ENCODE results near the gene NOL4L.
A peak's percentile ranks its signal among the peaks of the same experiment; 100 is the strongest.
"Not testable (repeated sequence)": the region's sequence is repeated elsewhere in the genome, so short reads cannot be mapped to it uniquely, and the experiment has no call there.

NOL4L gene

GRCh38 chr20:32501709-32502108, 83.4 kb downstream of the NOL4L start:
- Mint-ChIP-seq H3K36me3 (peaks cover 16% of the 10 kb centered on the region), H3K4me1 (no peaks in the 10 kb centered on the region), H3K9me3 (no peaks in the 10 kb centered on the region), H3K27ac (no peak overlapping the region), H3K4me3 (no peak overlapping the region), H3K27me3 (no peaks in the 10 kb centered on the region)
- no peak for ATAC-seq

DNA sequence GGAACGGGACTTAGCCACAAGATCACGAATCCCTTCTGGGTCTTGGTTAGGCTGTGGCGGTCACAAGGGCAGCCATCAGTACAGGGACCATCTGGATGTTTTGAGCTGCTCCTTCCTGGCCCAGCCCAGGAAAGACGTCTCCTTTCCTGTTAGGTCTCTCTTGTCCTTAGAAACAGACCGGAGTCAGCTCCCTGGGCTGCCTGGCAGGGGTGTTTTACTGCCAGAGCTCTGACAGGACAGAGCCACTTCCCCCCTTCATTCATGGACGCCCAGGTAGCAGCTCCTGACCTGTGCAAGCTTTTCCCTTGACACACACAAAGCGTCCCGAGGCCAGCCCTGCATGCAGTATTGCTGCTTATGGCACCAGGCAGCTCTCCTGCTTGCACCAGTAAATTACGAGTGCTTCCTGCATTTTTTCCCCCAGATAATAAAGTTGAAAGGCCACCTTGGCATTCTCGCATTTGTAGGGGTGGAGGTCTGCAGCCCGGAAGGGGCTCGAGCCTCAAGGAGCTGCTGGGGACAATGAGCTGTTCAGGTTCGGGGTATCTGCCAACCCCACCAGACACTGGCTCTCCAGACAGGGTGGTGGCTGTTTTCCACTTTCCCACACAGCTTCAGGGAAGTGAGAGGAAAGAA, 87.4 kb downstream of the NOL4L start:
- H3K27me3 Mint-ChIP-seq, result no peaks in the 10 kb centered on the region
- no peaks in the 10 kb centered on the region for H3K9me3 Mint-ChIP-seq
- no peak overlapping the region for H3K27ac Mint-ChIP-seq
- peaks cover 26% of the 10 kb centered on the region for H3K36me3 Mint-ChIP-seq
- H3K4me1 Mint-ChIP-seq, result peaks cover 6% of the 10 kb centered on the region
- no peak overlapping the region for H3K4me3 Mint-ChIP-seq
- ATAC-seq, result no peak

DNA sequence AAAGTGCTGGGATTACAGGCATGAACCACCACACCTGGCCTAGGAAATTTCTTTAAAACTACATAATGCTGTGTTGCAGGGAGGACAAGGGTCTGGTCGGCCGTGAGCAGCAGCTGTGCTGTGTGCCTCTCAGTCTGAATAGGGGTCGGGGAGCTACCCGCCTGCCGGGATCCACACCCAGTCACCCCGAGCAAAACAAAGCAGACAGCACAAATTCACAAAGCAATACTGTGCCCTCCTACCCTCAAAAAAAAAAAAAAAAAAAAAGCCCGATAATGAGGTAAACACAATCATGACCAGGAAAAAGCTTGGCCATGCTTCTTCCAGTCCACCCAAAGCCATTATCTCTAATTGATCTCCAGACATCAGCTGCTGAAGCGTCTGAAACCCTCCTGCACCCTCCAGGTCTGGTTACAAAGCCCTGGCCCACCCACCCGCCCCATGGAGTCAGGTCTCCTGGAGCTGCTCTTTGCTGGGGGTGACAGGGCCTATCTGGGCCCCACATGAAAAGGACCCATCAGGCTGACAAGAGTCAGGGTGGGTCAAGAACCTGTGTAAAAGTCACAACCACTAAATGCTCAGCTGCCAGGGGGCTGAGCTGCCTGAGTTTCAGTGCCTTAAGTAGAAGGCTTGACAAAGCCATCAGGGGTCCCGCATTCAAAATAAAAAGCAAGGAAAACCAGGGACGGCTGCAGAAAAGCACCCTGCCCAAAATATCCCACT, 88.2 kb downstream of the NOL4L start:
- peaks cover 26% of the 10 kb centered on the region for H3K36me3 Mint-ChIP-seq
- no peak overlapping the region for H3K27ac Mint-ChIP-seq
- no peak overlapping the region for H3K4me3 Mint-ChIP-seq
- peaks cover 6% of the 10 kb centered on the region for H3K4me1 Mint-ChIP-seq
- H3K9me3 Mint-ChIP-seq, result no peaks in the 10 kb centered on the region
- no peak for ATAC-seq
- no peaks in the 10 kb centered on the region for H3K27me3 Mint-ChIP-seq

DNA sequence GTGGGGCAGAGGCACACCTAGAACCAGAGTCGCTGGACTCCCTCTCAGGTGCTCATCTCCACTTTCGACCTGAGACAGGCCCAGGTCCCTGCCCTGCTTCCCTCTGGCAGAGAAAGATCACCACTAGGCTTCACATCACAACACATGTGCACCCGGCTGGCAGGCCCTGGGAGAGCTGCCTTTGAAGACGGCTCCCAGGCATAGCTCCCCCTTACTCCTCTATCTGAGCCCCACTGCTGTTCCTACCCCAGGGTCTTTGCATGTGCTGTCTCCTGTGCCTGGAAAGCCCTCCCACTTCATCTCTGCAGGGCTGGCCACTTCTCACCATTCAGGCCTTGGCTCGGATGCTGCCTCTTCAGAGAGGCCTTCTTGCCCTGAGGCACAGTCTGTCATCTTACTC, 89.2 kb downstream of the NOL4L start:
- Mint-ChIP-seq H3K4me3 (no peak overlapping the region), H3K27me3 (no peaks in the 10 kb centered on the region), H3K9me3 (no peaks in the 10 kb centered on the region), H3K4me1 (peaks cover 6% of the 10 kb centered on the region), H3K27ac (no peak overlapping the region), H3K36me3 (peaks cover 16% of the 10 kb centered on the region)
- no peak for ATAC-seq

GRCh38 chr20:32495217-32495565, 89.9 kb downstream of the NOL4L start:
- peaks cover 16% of the 10 kb centered on the region for H3K36me3 Mint-ChIP-seq
- H3K9me3 Mint-ChIP-seq, result no peaks in the 10 kb centered on the region
- ATAC-seq, result no peak
- H3K4me1 Mint-ChIP-seq, result peaks cover 6% of the 10 kb centered on the region
- no peak overlapping the region for H3K27ac Mint-ChIP-seq
- H3K4me3 Mint-ChIP-seq, result no peak overlapping the region
- no peaks in the 10 kb centered on the region for H3K27me3 Mint-ChIP-seq

DNA sequence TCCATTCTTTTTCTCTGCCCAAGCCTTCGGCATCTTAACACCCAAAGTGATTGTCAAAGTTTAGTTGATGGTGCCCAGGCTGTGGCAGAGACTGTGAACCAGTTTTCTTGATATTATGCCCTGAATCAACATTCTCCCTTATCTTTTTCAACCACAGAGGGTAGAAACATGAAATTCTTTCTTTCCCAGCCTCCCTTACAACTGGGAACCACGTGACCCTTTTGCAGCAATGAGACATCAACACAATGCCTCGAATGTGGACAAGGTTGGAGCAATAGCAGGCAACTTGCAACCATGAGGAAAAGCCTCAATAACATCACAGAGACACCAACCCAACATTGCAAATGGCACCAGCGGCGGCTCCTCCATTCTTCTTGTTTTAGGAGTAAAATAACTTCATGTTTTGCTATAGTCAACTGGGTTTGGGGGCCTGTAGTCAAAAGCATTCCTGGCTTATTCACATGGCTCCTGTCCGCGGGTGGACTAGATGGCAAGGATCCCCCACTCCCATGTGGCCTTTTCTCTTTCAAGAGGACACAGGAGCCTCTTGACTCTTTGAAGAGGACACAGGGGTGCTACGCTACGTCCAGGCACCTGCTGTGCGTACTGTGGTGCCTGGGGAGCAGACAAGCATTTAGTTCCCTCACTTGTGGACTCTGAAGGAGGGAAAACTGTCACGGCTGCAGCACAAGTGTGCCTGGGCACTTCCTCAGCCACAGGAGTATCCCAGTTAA, 90.5 kb downstream of the NOL4L start:
- Mint-ChIP-seq H3K4me3 (no peak overlapping the region), H3K36me3 (peaks cover 16% of the 10 kb centered on the region), H3K27ac (no peak overlapping the region), H3K4me1 (peaks cover 6% of the 10 kb centered on the region), H3K9me3 (no peaks in the 10 kb centered on the region), H3K27me3 (no peaks in the 10 kb centered on the region)
- ATAC-seq, result no peak

DNA sequence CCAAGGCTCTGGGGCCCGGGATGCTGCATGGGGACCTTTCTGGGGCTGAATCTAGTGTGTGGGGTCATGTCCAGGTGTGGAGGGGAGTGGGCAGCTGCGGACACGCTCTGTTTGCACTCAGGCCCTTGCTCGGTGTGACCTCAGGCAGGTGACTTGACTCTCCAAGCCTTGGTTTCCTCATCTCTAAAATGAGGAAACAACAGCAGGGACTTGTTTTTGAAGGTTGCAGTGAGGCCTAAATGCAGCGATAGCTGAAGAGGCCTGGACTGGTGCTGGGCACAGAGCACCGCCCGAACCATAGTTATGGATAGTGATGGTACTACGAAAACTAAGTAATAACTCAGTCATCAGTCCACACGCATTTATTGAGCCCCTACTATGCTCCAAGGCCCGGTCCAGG, 91.8 kb downstream of the NOL4L start:
- no peaks in the 10 kb centered on the region for H3K27me3 Mint-ChIP-seq
- H3K36me3 Mint-ChIP-seq, result peaks cover 22% of the 10 kb centered on the region
- H3K4me3 Mint-ChIP-seq, result no peak overlapping the region
- peaks cover 5% of the 10 kb centered on the region for H3K9me3 Mint-ChIP-seq
- H3K4me1 Mint-ChIP-seq, result peaks cover 6% of the 10 kb centered on the region
- ATAC-seq, result no peak
- no peak overlapping the region for H3K27ac Mint-ChIP-seq

DNA sequence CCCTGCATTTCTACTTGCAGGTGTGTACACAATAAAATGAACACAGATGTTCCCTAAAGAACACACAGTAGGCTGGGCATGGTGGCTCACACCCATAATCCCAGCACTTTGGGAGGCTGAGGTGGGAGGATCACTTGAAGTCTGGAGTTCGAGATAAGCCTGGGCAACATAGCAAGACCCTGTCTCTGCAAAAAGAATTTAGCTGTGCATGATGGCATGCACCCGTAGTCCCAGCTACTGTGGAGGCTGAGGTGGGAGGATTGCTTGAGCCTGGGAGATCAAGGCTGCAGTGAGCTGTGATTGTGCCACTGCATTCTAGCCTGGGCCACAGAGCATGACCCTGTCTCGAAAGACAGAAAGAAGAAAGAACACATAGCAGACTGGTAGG, 93.4 kb downstream of the NOL4L start:
- not testable (repeated sequence) for H3K4me1 Mint-ChIP-seq, ATAC-seq, H3K4me3 Mint-ChIP-seq, H3K9me3 Mint-ChIP-seq, H3K27ac Mint-ChIP-seq, H3K27me3 Mint-ChIP-seq
- H3K36me3 Mint-ChIP-seq, result peaks cover 25% of the 10 kb centered on the region

DNA sequence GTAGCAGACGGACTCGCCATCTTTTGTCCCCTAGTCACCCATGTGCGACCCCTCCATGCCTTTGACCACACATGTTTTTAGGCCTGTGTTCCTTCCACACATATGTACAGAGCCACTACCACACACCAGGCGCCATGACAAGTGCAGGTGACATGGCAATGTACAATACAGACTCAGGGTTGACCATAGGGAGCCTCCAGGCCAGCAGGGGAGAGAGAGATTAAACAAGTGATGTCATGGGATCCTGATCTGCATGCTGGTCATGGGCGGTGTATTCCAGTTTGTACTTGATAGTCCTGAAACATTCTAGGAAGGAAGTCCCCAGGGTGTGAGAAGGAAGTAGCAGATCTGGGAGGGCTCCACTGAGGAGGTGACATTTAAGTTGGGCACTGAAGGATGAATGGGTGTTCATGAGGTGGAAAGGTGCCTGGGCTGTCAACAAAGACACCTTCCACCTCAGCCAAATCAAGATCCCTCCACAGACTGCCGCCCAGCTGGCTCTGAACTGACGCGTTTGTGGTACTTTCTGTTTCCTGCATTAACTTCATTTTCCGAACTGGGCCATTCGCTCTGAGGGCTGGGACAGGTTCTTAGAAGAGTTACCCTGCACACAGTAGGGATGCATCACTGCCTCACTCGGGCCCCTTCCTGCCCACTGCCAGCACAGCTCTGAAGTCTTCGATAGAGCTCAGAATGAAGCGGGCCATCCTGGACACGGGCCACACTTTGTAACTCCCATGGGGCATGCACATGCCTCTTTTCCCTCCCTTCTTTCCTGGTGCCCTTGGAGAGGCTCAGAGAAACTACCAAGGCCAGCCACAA, 94.0 kb downstream of the NOL4L start:
- H3K36me3 Mint-ChIP-seq, result peaks cover 23% of the 10 kb centered on the region
- H3K27ac Mint-ChIP-seq, result no peak overlapping the region
- peaks cover 6% of the 10 kb centered on the region for H3K4me1 Mint-ChIP-seq
- no peak overlapping the region for H3K4me3 Mint-ChIP-seq
- no peaks in the 10 kb centered on the region for H3K27me3 Mint-ChIP-seq
- ATAC-seq, result no peak
- H3K9me3 Mint-ChIP-seq, result peaks cover 6% of the 10 kb centered on the region

DNA sequence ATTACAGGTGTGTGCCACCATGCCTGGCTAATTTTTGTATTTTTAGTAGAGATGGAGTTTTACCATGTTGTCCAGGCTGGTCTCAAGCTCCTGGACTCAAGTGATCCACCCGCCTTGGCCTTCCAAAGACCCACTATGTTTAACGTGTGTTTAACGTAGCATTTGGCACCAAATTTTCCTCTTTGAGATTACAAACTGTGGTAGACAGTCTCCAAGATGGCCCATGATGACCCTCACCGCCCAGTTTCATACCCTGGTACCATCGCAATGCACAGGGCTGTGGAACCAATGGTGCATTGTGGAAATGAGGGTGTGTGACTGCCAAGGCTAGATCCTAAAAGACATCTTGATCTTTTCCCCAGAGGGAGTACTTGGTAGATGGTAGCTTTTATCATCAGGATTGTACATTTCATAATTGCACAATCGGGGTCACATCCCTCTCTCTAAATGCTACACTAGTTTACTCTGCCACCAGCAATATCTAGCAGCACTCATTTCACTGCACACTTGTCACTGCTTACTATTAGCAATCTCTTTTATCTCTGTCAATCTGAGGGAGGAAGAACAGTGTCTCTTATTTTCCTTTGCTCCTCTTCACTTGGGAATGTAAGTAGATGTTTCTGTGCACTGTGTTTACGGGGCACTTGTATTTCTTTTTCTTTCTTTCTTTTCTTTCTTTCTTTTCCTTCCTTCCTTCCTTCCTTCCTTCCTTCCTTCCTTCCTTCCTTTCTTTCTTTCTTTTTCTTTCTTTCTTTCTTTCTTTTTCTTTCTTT, 96.9 kb downstream of the NOL4L start:
- peak overlapping the region; percentile 64 for H3K27ac Mint-ChIP-seq
- H3K36me3 Mint-ChIP-seq, result peaks cover 9% of the 10 kb centered on the region
- no peak overlapping the region for H3K4me3 Mint-ChIP-seq
- peaks cover 12% of the 10 kb centered on the region for H3K4me1 Mint-ChIP-seq
- no peak for ATAC-seq
- peaks cover 6% of the 10 kb centered on the region for H3K9me3 Mint-ChIP-seq
- H3K27me3 Mint-ChIP-seq, result no peaks in the 10 kb centered on the region

- no peak for ATAC-seq
- H3K36me3 Mint-ChIP-seq, result peaks cover 9% of the 10 kb centered on the region
- no peak overlapping the region for H3K4me3 Mint-ChIP-seq
- H3K4me1 Mint-ChIP-seq, result peaks cover 12% of the 10 kb centered on the region
- no peaks in the 10 kb centered on the region for H3K27me3 Mint-ChIP-seq
- H3K27ac Mint-ChIP-seq, result no peak overlapping the region
- H3K9me3 Mint-ChIP-seq, result peaks cover 6% of the 10 kb centered on the region
Observed at GRCh38 chr20:32487381-32487780, 97.8 kb downstream of the NOL4L start.

DNA sequence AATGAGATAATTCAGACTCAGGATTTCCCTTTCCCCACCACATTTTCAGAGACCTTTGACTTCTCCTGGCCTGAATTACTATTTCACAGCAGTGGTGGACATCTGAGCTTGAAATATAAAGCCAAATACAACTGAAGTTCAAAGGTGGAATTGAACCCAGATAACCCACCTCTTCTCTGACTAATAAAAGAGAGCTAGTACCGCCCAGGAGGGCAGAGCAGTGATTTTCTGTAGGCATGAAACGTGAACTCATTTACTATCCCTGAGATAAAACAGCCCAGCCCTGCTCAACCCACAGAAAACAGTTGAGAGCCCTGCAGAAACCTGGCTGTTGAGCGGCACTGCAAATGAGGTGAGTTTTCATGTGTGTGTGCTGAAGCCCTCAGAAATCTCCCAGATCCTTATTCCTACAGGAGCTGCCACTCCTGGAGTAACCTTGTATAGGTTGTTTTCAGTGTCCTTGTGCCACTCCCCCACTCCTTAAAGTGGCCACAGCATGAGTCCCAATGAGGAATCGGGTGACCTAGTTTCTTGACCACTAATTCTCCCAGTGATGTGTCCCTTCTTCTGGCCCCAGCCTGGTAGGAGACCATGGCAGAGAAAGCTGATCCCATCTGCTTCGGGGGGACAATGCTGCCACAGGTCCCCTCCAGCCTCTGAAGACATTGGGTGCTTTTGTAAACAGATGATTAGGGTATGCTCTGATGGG, 99.2 kb downstream of the NOL4L start:
- H3K4me3 Mint-ChIP-seq, result no peak overlapping the region
- H3K27me3 Mint-ChIP-seq, result no peaks in the 10 kb centered on the region
- H3K4me1 Mint-ChIP-seq, result peaks cover 12% of the 10 kb centered on the region
- H3K36me3 Mint-ChIP-seq, result peaks cover 9% of the 10 kb centered on the region
- H3K27ac Mint-ChIP-seq, result no peak overlapping the region
- ATAC-seq, result no peak
- H3K9me3 Mint-ChIP-seq, result peaks cover 6% of the 10 kb centered on the region

DNA sequence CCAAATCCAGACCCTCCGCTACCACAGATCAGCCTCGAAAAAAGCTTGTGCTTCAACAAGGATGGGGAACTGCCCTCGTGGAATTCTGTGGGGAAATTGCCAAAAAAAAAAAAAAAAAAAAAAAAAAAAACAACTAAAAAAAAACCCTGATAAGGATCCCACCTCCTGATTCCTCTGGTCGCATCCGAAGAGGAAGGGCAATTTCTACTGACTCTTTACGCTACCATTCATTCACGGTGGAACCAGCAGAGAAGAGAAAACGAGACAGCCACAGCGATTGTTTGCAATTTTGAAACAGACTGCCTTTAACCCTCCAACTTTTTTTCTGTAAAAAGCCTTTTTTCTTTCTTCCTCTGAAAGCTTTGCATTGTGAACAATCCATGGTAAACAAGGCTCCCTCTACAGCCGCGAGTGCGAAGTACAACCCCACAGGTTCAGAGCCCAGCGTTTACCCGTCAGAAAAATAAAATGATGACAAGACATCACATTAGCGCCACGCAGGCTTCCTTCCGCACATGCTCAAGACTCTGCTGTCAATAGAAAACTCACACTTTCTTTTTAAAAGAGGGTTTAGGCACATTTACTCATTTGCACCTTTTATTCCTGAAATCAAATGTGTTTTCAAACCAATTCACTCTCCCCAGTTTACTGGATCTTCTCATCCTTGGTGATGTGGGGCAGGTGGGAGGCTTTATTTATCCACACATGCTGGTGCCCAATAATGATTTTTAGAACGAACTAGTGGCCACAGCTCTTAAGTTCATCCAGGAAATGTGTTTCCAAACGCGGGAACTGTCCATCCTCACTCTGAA, 100.0 kb downstream of the NOL4L start:
- H3K27ac Mint-ChIP-seq, result no peak overlapping the region
- H3K9me3 Mint-ChIP-seq, result peaks cover 6% of the 10 kb centered on the region
- H3K27me3 Mint-ChIP-seq, result no peaks in the 10 kb centered on the region
- peaks cover 12% of the 10 kb centered on the region for H3K4me1 Mint-ChIP-seq
- peak; percentile 80 for ATAC-seq
- peak overlapping the region; percentile 78 for H3K4me3 Mint-ChIP-seq
- H3K36me3 Mint-ChIP-seq, result peaks cover 9% of the 10 kb centered on the region

All from stimulated activated memory B cell treated with anti-CD40 and anti-IgM and Interleukin-4, amounts not matched to agents 10 μg/mL and 1 μg/mL and 100 μg/mL, for 72 hours (primary cell).